IMR-90 (cell line): ENCODE measurements around the gene ACSBG1. TPM values are rescaled to one million over a fixed set of nuclear protein-coding genes. Genes with fewer than 3 reads are reported as not detected.

Experiments used
- ATAC-seq: fragments of 200-7000 bp; cut with Tn5 transposase; 2 replicates; pipeline ENCODE4 v1.9.1; 2020; ENCODE audit warnings: low read depth, mild to moderate bottlenecking, moderate library complexity
- BruUV-seq: library from RNA; stranded (reverse); fragments of 400-500 nt; replicated peaks from 2 replicates; lab custom pipeline; 2021; lab: Mats Ljungman, UMichigan
- CTCF ChIA-PET: fragments of 300-600 bp; formaldehyde crosslinking; extraction: SDS; loops from one replicate; lab custom pipeline; 2021; ENCODE audit warnings: antibody characterized with exemption; lab: Yijun Ruan, JAX
- POLR2A ChIA-PET: fragments of 300-600 bp; sonication (Branson Sonifier 250); formaldehyde crosslinking; loops from one replicate; lab custom pipeline; 2022; ENCODE audit warnings: antibody characterized with exemption; ENCODE audit not compliant: unreplicated experiment; lab: Charles Lee
- DNase-seq: peaks from one replicate; pipeline ENCODE4 v3.0.0; 2013
- H2AFZ ChIP-seq: replicated peaks from 2 replicates; pipeline ENCODE3; 2013; ENCODE audit warnings: low read length, mild to moderate bottlenecking; ENCODE audit not compliant: poor library complexity
- H2AK5ac ChIP-seq: 2 replicates; pipeline ENCODE4 v1.6.1; 2013; ENCODE audit warnings: low read depth, low read length, inconsistent platforms
- H2AK9ac ChIP-seq: replicated peaks from 2 replicates; pipeline ENCODE3; 2013; ENCODE audit warnings: mild to moderate bottlenecking, low read depth, low read length, moderate library complexity; ENCODE audit not compliant: poor library complexity
- H2BK120ac ChIP-seq: 2 replicates; pipeline ENCODE4 v1.6.1; 2013; ENCODE audit warnings: low read depth, low read length, inconsistent platforms
- H2BK15ac ChIP-seq: 3 replicates; pipeline ENCODE4 v1.6.1; 2013; ENCODE audit warnings: low read depth, low read length, inconsistent platforms
- H2BK20ac ChIP-seq: 2 replicates; pipeline ENCODE4 v1.6.1; 2013; ENCODE audit warnings: low read depth, mild to moderate bottlenecking, inconsistent platforms, low read length, moderate library complexity
- H2BK5ac ChIP-seq: 2 replicates; pipeline ENCODE4 v1.6.1; 2013; ENCODE audit warnings: mild to moderate bottlenecking, low read depth, low read length, inconsistent platforms; ENCODE audit not compliant: poor library complexity, severe bottlenecking
- H3K14ac ChIP-seq: replicated peaks from 2 replicates; pipeline ENCODE4 v1.6.1; 2013; ENCODE audit warnings: low read depth, low read length, inconsistent platforms
- H3K18ac ChIP-seq: 2 replicates; pipeline ENCODE4 v1.6.1; 2013; ENCODE audit warnings: low read depth, low read length, control low read depth
- H3K23ac ChIP-seq: 2 replicates; pipeline ENCODE4 v1.6.1; 2013; ENCODE audit warnings: low read depth, low read length, inconsistent platforms
- H3K27ac ChIP-seq: 2 replicates; pipeline ENCODE4 v1.5.1; 2013; ENCODE audit warnings: mild to moderate bottlenecking, control low read depth, low read length; ENCODE audit not compliant: insufficient read depth
- H3K27me3 ChIP-seq: 2 replicates; pipeline ENCODE4 v1.6.1; 2013; ENCODE audit warnings: low read length; ENCODE audit not compliant: control insufficient read depth, insufficient read depth
- H3K36me3 ChIP-seq: 2 replicates; pipeline ENCODE4 v1.6.1; 2013; ENCODE audit warnings: low read length, mixed read lengths; ENCODE audit not compliant: control insufficient read depth, insufficient read depth
- H3K4ac ChIP-seq: 2 replicates; pipeline ENCODE4 v1.6.1; 2013; ENCODE audit warnings: low read depth, low read length, inconsistent platforms
- H3K4me1 ChIP-seq: 2 replicates; pipeline ENCODE4 v1.6.1; 2013; ENCODE audit warnings: low read length, mixed read lengths; ENCODE audit not compliant: control insufficient read depth, insufficient read depth
- H3K4me2 ChIP-seq: 2 replicates; pipeline ENCODE4 v1.6.1; 2013; ENCODE audit warnings: low read depth, mild to moderate bottlenecking, control low read depth, low read length, moderate library complexity
- H3K4me3 ChIP-seq: 2 replicates; pipeline ENCODE4 v1.5.1; 2013; ENCODE audit warnings: low read depth, mild to moderate bottlenecking, control low read depth, low read length, moderate library complexity; ENCODE audit not compliant: insufficient read depth
- H3K56ac ChIP-seq: 2 replicates; pipeline ENCODE4 v1.6.1; 2013; ENCODE audit warnings: low read length, inconsistent platforms; ENCODE audit not compliant: insufficient read depth; ENCODE audit errors: extremely low read depth
- H3K79me1 ChIP-seq, 2 experiments: 2 replicates each; pipeline ENCODE4 v1.6.1; 2013; ENCODE audit warnings: low read length in 2 of 2, inconsistent platforms in 1 of 2, low read depth in 1 of 2
- H3K9ac ChIP-seq: 2 replicates; pipeline ENCODE4 v1.6.1; 2013; ENCODE audit warnings: low read depth, low read length, control low read depth
- H3K9me1 ChIP-seq: 2 replicates; pipeline ENCODE4 v1.6.1; 2013; ENCODE audit warnings: low read length, inconsistent platforms; ENCODE audit not compliant: insufficient read depth
- H3K9me3 ChIP-seq: 2 replicates; pipeline ENCODE4 v1.6.1; 2013; ENCODE audit warnings: low read length; ENCODE audit not compliant: control insufficient read depth, insufficient read depth
- H4K20me1 ChIP-seq: 2 replicates; pipeline ENCODE4 v1.6.1; 2013; ENCODE audit warnings: low read length, inconsistent platforms; ENCODE audit not compliant: insufficient read depth
- H4K5ac ChIP-seq: 2 replicates; pipeline ENCODE4 v1.6.1; 2013; ENCODE audit warnings: mild to moderate bottlenecking, low read depth, low read length, control low read depth
- H4K8ac ChIP-seq, 2 experiments: 2 replicates each; pipeline ENCODE4 v1.6.1; 2013; ENCODE audit warnings: low read depth in 2 of 2, low read length in 2 of 2, control low read depth in 1 of 2, inconsistent platforms in 1 of 2
- H4K91ac ChIP-seq: 2 replicates; pipeline ENCODE4 v1.6.1; 2013; ENCODE audit warnings: low read depth, low read length, inconsistent platforms; ENCODE audit not compliant: insufficient read depth
- MAFK ChIP-seq: IDR thresholded peaks from 2 replicates; pipeline ENCODE4 v1.6.1; 2012; ENCODE audit warnings: low read depth, low read length, improper control_type of control experiment
- MXI1 ChIP-seq: IDR thresholded peaks from 2 replicates; pipeline ENCODE4 v1.6.1; 2012; ENCODE audit warnings: low read depth, mild to moderate bottlenecking, low read length, moderate library complexity, borderline replicate concordance
- NFE2L2 ChIP-seq: fragments of 150-350 bp; IDR thresholded peaks from 2 replicates; pipeline ENCODE4 v1.6.1; 2016; ENCODE audit warnings: low read depth, mild to moderate bottlenecking, low read length
- RCOR1 ChIP-seq: IDR thresholded peaks from 2 replicates; pipeline ENCODE4 v1.6.1; 2012; ENCODE audit warnings: mild to moderate bottlenecking, low read length, improper control_type of control experiment; ENCODE audit not compliant: insufficient replicate concordance
- SMC3 ChIP-seq: fragments of 150-350 bp; IDR thresholded peaks from 2 replicates; pipeline ENCODE4 v1.6.1; 2016; ENCODE audit warnings: low read depth, mild to moderate bottlenecking, antibody characterized with exemption, low read length, moderate library complexity
- dilution Hi-C: fragments of 300-500 bp; cut with HindIII; formaldehyde crosslinking; loops from one replicate; pipeline ENCODE4 v1.14.3; 2018; ENCODE audit warnings: low sequenced_read_pairs; ENCODE audit not compliant: unreplicated experiment
- in situ Hi-C: fragments of 300-500 bp; cut with MboI; formaldehyde crosslinking; loops from 3 replicates; pipeline ENCODE4 v1.14.3; 2019; ENCODE audit warnings: low sequenced_read_pairs, inconsistent platforms, mixed read lengths
- intact Hi-C: fragments of 100-400 bp; cut with micrococcal nuclease; formaldehyde crosslinking; loops from 2 replicates; pipeline ENCODE4 v1.10.0; 2022
- polyA plus RNA-seq, 3 experiments: library from polyadenylated mRNA; depleted of rRNA; stranded (reverse); fragments of >200 nt; gene quantifications; 2 replicates each; pipeline ENCODE4 v1.2.3, GENCODE V29; 2012; ENCODE audit warnings: low replicate concordance in 1 of 3
- total RNA-seq: library from RNA; depleted of rRNA; stranded (reverse); fragments of >200 nt; gene quantifications from 2 replicates; pipeline ENCODE4 v1.2.3, GENCODE V29; 2012

Gene ACSBG1
- total and polyA plus RNA-seq, 2 of the 4 experiments (the other 2 are of a cell fraction): 0.02 TPM; not detected in 1

GRCh38 chr15:78140292-78140691 is 94.1 kb downstream of the ACSBG1 start:
- no peak overlapping the region for H3K56ac ChIP-seq
- H3K14ac ChIP-seq: no peak overlapping the region
- no peaks in the 10 kb centered on the region; the same call in 1 of the 2 replicates for H3K27me3 ChIP-seq
- H3K4me1 ChIP-seq: no peaks in the 10 kb centered on the region
- dilution Hi-C loops (no loop called here), intact Hi-C loops (no loop called here), in situ Hi-C loops (no loop called here)
- no peaks in the 10 kb centered on the region for H3K9me3 ChIP-seq
- DNase-seq: no peak
- no peak overlapping the region for H2BK120ac ChIP-seq
- no peaks in the 10 kb centered on the region for H3K79me1 ChIP-seq
- H3K4me3 ChIP-seq: no peak overlapping the region
- H2AK5ac ChIP-seq: no peak overlapping the region
- H3K4ac ChIP-seq: no peak overlapping the region
- H2BK15ac ChIP-seq: no peak overlapping the region
- no peaks in the 10 kb centered on the region; the same call in 1 of the 2 replicates for H3K9me1 ChIP-seq
- H3K4me2 ChIP-seq: no peak overlapping the region
- ATAC-seq: no peak
- H3K18ac ChIP-seq: no peak overlapping the region
- no peak overlapping the region for H2AFZ ChIP-seq
- ChIA-PET POLR2A (no interaction called here), CTCF (no interaction called here)
- H3K9ac ChIP-seq: no peak overlapping the region
- H3K23ac ChIP-seq: no peak overlapping the region
- H4K91ac ChIP-seq: no peak overlapping the region
- no peak overlapping the region for H4K8ac ChIP-seq
- no peak for TF ChIP-seq MAFK
- TF ChIP-seq RCOR1: no peak
- no peak for TF ChIP-seq MXI1
- TF ChIP-seq SMC3: no peak
- no peak for TF ChIP-seq NFE2L2
- no peak overlapping the region for H4K5ac ChIP-seq
- no peak overlapping the region for H2BK5ac ChIP-seq
- no peaks in the 10 kb centered on the region for H4K20me1 ChIP-seq
- no peak overlapping the region for H3K27ac ChIP-seq
- BruUV-seq: no TSS peak
- H2AK9ac ChIP-seq: no peak overlapping the region
- H2BK20ac ChIP-seq: no peak overlapping the region
- H3K36me3 ChIP-seq: no peaks in the 10 kb centered on the region
